Endothelial cell of umbilical vein (primary cell): ENCODE data around the gene PGGHG. TPM values are rescaled to one million over a fixed set of nuclear protein-coding genes. Genes with fewer than 3 reads are reported as not detected.
"Not testable (repeated sequence)": the region's sequence is repeated elsewhere in the genome, so short reads cannot be mapped to it uniquely, and the experiment has no call there.

Experiments used
- BruUV-seq: library from RNA; stranded (reverse); fragments of 400-500 nt; replicated peaks from 2 replicates; lab custom pipeline; 2021; lab: Mats Ljungman, UMichigan
- CTCF ChIA-PET: fragments of 300-600, 350-600 bp; sonication (Branson Sonifier 250); formaldehyde crosslinking; loops from one replicate; lab custom pipeline; 2021; ENCODE audit warnings: antibody characterized with exemption, inconsistent platforms; lab: Charles Lee
- POLR2A ChIA-PET: fragments of 300-600, 350-600 bp; sonication (Branson Sonifier 250); formaldehyde crosslinking; loops from one replicate; lab custom pipeline; 2021; ENCODE audit warnings: antibody characterized with exemption, inconsistent platforms; lab: Charles Lee
- DNase-seq: peaks from one replicate; pipeline ENCODE4 v3.0.0-alpha.2; 2011; ENCODE audit warnings: low read depth, low spot score
- FAIRE-seq: peaks from 2 replicates; lab custom pipeline; 2011; peaks lifted over from hg19 to GRCh38; lab: Jason Lieb, UNC
- H2AFZ ChIP-seq: 2 replicates; pipeline ENCODE4 v1.6.0; 2012; ENCODE audit warnings: low read depth, low read length, control low read depth, inconsistent platforms
- H3K27ac ChIP-seq: 2 replicates; pipeline ENCODE4 v1.5.1; 2011; ENCODE audit warnings: low read depth, mild to moderate bottlenecking, control low read depth, low read length, moderate library complexity; ENCODE audit not compliant: insufficient read depth
- H3K27me3 ChIP-seq, 2 experiments: 2 replicates each; pipeline versions ENCODE4 v1.6.0 to v1.6.1; 2011; ENCODE audit warnings: low read length in 2 of 2, mixed read lengths in 1 of 2; ENCODE audit not compliant: control insufficient read depth in 2 of 2, insufficient read depth in 2 of 2
- H3K36me3 ChIP-seq, 2 experiments: 2 replicates in 1 of 2; 3 replicates in 1 of 2; pipeline ENCODE4 v1.5.1; 2011; ENCODE audit warnings: low read length in 2 of 2, mild to moderate bottlenecking in 1 of 2, moderate library complexity in 1 of 2; ENCODE audit not compliant: control insufficient read depth in 2 of 2, insufficient read depth in 2 of 2; ENCODE audit errors: extremely low read depth in 1 of 2
- H3K4me1 ChIP-seq: 3 replicates; pipeline ENCODE4 v1.5.1; 2011; ENCODE audit warnings: mild to moderate bottlenecking, low read length; ENCODE audit not compliant: control insufficient read depth, insufficient read depth; ENCODE audit errors: extremely low read depth
- H3K4me2 ChIP-seq: 2 replicates; pipeline ENCODE4 v1.6.1; 2011; ENCODE audit warnings: low read length, control low read depth, mixed read lengths; ENCODE audit not compliant: insufficient read depth
- H3K4me3 ChIP-seq, 3 experiments: fragments of 200-600 bp in 1 of 3; sonication (generic), shearing (Covaris generic) in 1 of 3; replicated peaks in 1 of 3; 2 replicates each; pipeline ENCODE4 v1.5.1; 2011 to 2016; ENCODE audit warnings: control low read depth in 3 of 3, low read length in 3 of 3, mild to moderate bottlenecking in 2 of 3, inconsistent platforms in 1 of 3, low read depth in 1 of 3, moderate library complexity in 1 of 3; ENCODE audit not compliant: insufficient read depth in 1 of 3
- H3K79me2 ChIP-seq: 2 replicates; pipeline ENCODE4 v1.6.0; 2012; ENCODE audit warnings: low read length, inconsistent platforms; ENCODE audit not compliant: control insufficient read depth, insufficient read depth
- H3K9ac ChIP-seq: replicated peaks from 2 replicates; pipeline ENCODE3; 2011; ENCODE audit warnings: low read length, control low read depth; ENCODE audit not compliant: insufficient read depth; ENCODE audit errors: extremely low read depth
- H3K9me1 ChIP-seq: replicated peaks from 3 replicates; pipeline ENCODE4 v1.6.0; 2011; ENCODE audit warnings: mild to moderate bottlenecking, low read length; ENCODE audit not compliant: control insufficient read depth, insufficient read depth; ENCODE audit errors: extremely low read depth
- H3K9me3 ChIP-seq: replicated peaks from 2 replicates; pipeline ENCODE4 v1.5.1; 2012; ENCODE audit warnings: low read length, inconsistent platforms; ENCODE audit not compliant: control insufficient read depth, insufficient read depth
- H4K20me1 ChIP-seq: replicated peaks from 2 replicates; pipeline ENCODE3; 2011; ENCODE audit warnings: mild to moderate bottlenecking, low read length; ENCODE audit not compliant: control insufficient read depth, insufficient read depth; ENCODE audit errors: extremely low read depth
- CTCF ChIP-seq, 2 donors: IDR thresholded peaks; 1 replicate in 1 of 2; 2 replicates in 1 of 2; pipeline ENCODE4 v1.5.1; 2011; ENCODE audit warnings: low read length in 2 of 2, mild to moderate bottlenecking in 2 of 2, moderate library complexity in 2 of 2, control low read depth in 1 of 2, inconsistent platforms in 1 of 2, low read depth in 1 of 2; ENCODE audit not compliant: insufficient read depth in 1 of 2; ENCODE audit errors: extremely low read depth in 1 of 2
- EZH2 ChIP-seq: IDR thresholded peaks from 2 replicates; pipeline ENCODE4 v1.6.1; 2012; ENCODE audit warnings: borderline replicate concordance, low read depth, mild to moderate bottlenecking, moderate library complexity, low read length, inconsistent platforms; ENCODE audit not compliant: severe bottlenecking
- FOS ChIP-seq: IDR thresholded peaks from 2 replicates; pipeline ENCODE4 v1.6.1; 2011; ENCODE audit warnings: mild to moderate bottlenecking, low read length, moderate library complexity, borderline replicate concordance; ENCODE audit not compliant: insufficient read depth
- GATA2 ChIP-seq: IDR thresholded peaks from 2 replicates; pipeline ENCODE4 v1.7.0; 2011; ENCODE audit warnings: low read depth, mild to moderate bottlenecking, moderate library complexity, mixed read lengths, low read length; ENCODE audit not compliant: insufficient read length, insufficient read depth
- JUN ChIP-seq: IDR thresholded peaks from 2 replicates; pipeline ENCODE4 v1.6.1; 2011; ENCODE audit warnings: borderline replicate concordance, low read depth; ENCODE audit not compliant: insufficient read length, insufficient read depth
- MAX ChIP-seq: IDR thresholded peaks from 2 replicates; pipeline ENCODE4 v1.6.1; 2011; ENCODE audit not compliant: insufficient read depth, insufficient read length
- MYC ChIP-seq: IDR thresholded peaks from one replicate; pipeline ENCODE4 v1.6.1; 2011; ENCODE audit warnings: mild to moderate bottlenecking, low read depth, low read length
- POLR2A ChIP-seq: IDR thresholded peaks from 2 replicates; pipeline ENCODE4 v1.6.1; 2012; ENCODE audit warnings: low read depth, mild to moderate bottlenecking, control low read depth, low read length
- POLR2AphosphoS5 ChIP-seq: IDR thresholded peaks from 2 replicates; pipeline ENCODE4 v1.6.1; 2012; ENCODE audit warnings: low read depth, mild to moderate bottlenecking, control low read depth, low read length, moderate library complexity; ENCODE audit not compliant: insufficient read depth
- dilution Hi-C: fragments of 300-500 bp; cut with MboI; formaldehyde crosslinking; loops from one replicate; pipeline ENCODE4 v1.15.0; 2019; ENCODE audit warnings: low sequenced_read_pairs; ENCODE audit not compliant: extremely low pct_ligation_motif_present
- intact Hi-C: fragments of 100-400 bp; cut with micrococcal nuclease; formaldehyde crosslinking; loops from one replicate; pipeline ENCODE4 v1.10.0; 2022
- polyA plus RNA-seq, 4 experiments: library from polyadenylated mRNA; depleted of rRNA in 3 of 4; stranded (reverse) in 3 of 4; unstranded in 1 of 4; fragments of >200 nt; gene quantifications; 2 replicates each; pipeline versions ENCODE4 v1.2.1 to v1.2.3, GENCODE V29; 2011 to 2012; ENCODE audit warnings: missing spikeins in 1 of 4
- total RNA-seq: library from RNA; stranded (reverse); gene quantifications from 2 replicates; pipeline ENCODE4 v1.2.3, GENCODE V29; 2021

Gene PGGHG
- total and polyA plus RNA-seq, 2 donors (not counting 3 experiments of a cell fraction or from before 2014, with no cell fraction given), result 31.6 to 42.4 TPM

GRCh38 chr11:313787-314553, 25.0 kb downstream of the PGGHG start, which contains the start of gene IFITM1:
IFITM1 (plus strand) TSS chr11:314040; CDS start chr11:314171, 131 bp downstream.
- Histone ChIP-seq H3K9ac (no peak within 1 kb of the TSS), H3K4me3 (peak within 1 kb of the TSS in 1 of 3 experiments; percentile 7), H3K27ac (no peak within 1 kb of the TSS), H3K27me3 (peaks cover 19 to 28% of the 10 kb centered on the region in 2 experiments), H3K9me3 (no peaks in the 10 kb centered on the region), H3K4me2 (peak within 1 kb of the TSS; percentile 3), H3K4me1 (peaks cover 16% of the 10 kb centered on the region), H3K36me3 (no peaks in the 10 kb centered on the region), H2AFZ (peak within 1 kb of the TSS; percentile 25), H4K20me1 (no peaks in the 10 kb centered on the region), H3K79me2 (peaks cover 10% of the 10 kb centered on the region), H3K9me1 (no peaks in the 10 kb centered on the region)
- no peak for TF ChIP-seq GATA2
- no peak for TF ChIP-seq POLR2A
- TF ChIP-seq MYC, result no peak
- no peak for TF ChIP-seq JUN
- no peak for TF ChIP-seq MAX
- TF ChIP-seq CTCF (IDR thresholded peaks at IDR 0.05; ENCODE audit: extremely low read depth in 1 of 2, insufficient read depth in 1 of 2, low read depth in 1 of 2, low read length in 2 of 2), result no peak
- TF ChIP-seq FOS, result no peak
- no peak for TF ChIP-seq EZH2
- no peak for TF ChIP-seq POLR2AphosphoS5
- dilution Hi-C loops, result no loop called here
- ChIA-PET POLR2A (no interaction called here), CTCF (no interaction called here)
- intact Hi-C loops, result no loop called here
- FAIRE-seq (peak; percentile 47), DNase-seq (peak; percentile 57)
- BruUV-seq, result no TSS peak

- DNase-seq, H3K9me1 ChIP-seq, H3K36me3 ChIP-seq, H3K4me2 ChIP-seq, H3K9me3 ChIP-seq, CTCF ChIA-PET, BruUV-seq, H4K20me1 ChIP-seq, H3K79me2 ChIP-seq, intact Hi-C loops, H3K27ac ChIP-seq, FAIRE-seq, H3K9ac ChIP-seq, H2AFZ ChIP-seq, H3K4me3 ChIP-seq, dilution Hi-C loops, POLR2A ChIA-PET: not testable (repeated sequence)
- Histone ChIP-seq H3K27me3 (peaks cover 19 to 28% of the 10 kb centered on the region in 2 experiments), H3K4me1 (peaks cover 13% of the 10 kb centered on the region)
These were observed 25.6 kb downstream of the PGGHG start for GRCh38 chr11:314554-314875.
